Parathyroid adenoma (tissue), 2 donors: ENCODE measurements around the gene CD109.
A peak's percentile ranks its signal among the peaks of the same experiment; 100 is the strongest.

Source experiments
- H2AFZ ChIP-seq: fragments of 300-600 bp; sonication (generic); one replicate; pipeline ENCODE4 v1.7.0; 2017; ENCODE audit warnings: antibody characterized with exemption, mild to moderate bottlenecking
- H3K27ac ChIP-seq: fragments of 300-600 bp; sonication (generic); one replicate; pipeline ENCODE4 v1.7.0; 2017
- H3K27me3 ChIP-seq: fragments of 300-600 bp; sonication (generic); one replicate; pipeline ENCODE4 v1.7.0; 2017; ENCODE audit warnings: low read length; ENCODE audit not compliant: control insufficient read depth, insufficient read depth
- H3K36me3 ChIP-seq: fragments of 300-600 bp; sonication (generic); one replicate; pipeline ENCODE4 v1.7.0; 2017; ENCODE audit warnings: low read length; ENCODE audit not compliant: control insufficient read depth, insufficient read depth
- H3K4me1 ChIP-seq: fragments of 300-600 bp; sonication (generic); one replicate; pipeline ENCODE4 v1.7.0; 2017; ENCODE audit warnings: control low read depth
- H3K4me2 ChIP-seq: fragments of 300-600 bp; sonication (generic); one replicate; pipeline ENCODE4 v1.7.0; 2017; ENCODE audit warnings: low read length
- H3K4me3 ChIP-seq: fragments of 300-600 bp; sonication (generic); one replicate; pipeline ENCODE4 v1.7.0; 2017; ENCODE audit warnings: low read depth, low read length
- H3K79me2 ChIP-seq: fragments of 300-600 bp; sonication (generic); one replicate; pipeline ENCODE4 v1.7.0; 2017; ENCODE audit warnings: control low read depth
- H3K9ac ChIP-seq: fragments of 300-600 bp; sonication (generic); one replicate; pipeline ENCODE4 v1.7.0; 2017; ENCODE audit warnings: mild to moderate bottlenecking
- H3K9me3 ChIP-seq: fragments of 300-600 bp; sonication (generic); one replicate; pipeline ENCODE4 v1.7.0; 2017; ENCODE audit warnings: low read length; ENCODE audit not compliant: control insufficient read depth
- TF ChIP-seq, protein P1 (sequence below): fragments of 300-600 bp; sonication (generic); IDR thresholded peaks from one replicate; pipeline ENCODE4 v1.7.0; 2017; ENCODE audit warnings: antibody characterized with exemption, mild to moderate bottlenecking
- donor health status: primary hyperparathyroidism.

The CD109 gene

DNA sequence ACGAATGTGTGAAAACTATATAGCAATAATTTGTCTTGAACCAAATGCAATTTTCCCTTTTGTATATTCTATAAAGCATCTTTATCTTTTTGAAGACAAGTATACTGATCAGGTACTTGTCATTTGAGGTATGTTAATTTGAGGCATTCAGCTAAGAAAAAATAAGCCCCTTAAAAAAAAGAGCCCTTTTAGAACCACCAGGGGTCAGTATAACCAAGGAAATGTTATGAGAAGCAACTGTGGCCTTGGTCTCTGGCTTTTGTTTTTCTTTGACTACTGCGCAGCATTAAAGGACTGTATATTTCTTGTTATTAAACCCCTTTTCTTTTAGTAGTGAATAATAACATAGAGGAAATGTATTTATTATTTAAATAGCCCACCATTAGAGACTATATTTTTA is 43.1 kb downstream of the CD109 start:
- Histone ChIP-seq H3K9ac (no peak overlapping the region), H3K9me3 (no peaks in the 10 kb centered on the region), H3K27me3 (no peaks in the 10 kb centered on the region), H3K4me1 (peaks cover 16% of the 10 kb centered on the region), H3K27ac (no peak overlapping the region), H3K36me3 (no peaks in the 10 kb centered on the region), H3K4me3 (no peak overlapping the region), H2AFZ (no peak overlapping the region), H3K79me2 (peaks cover 52% of the 10 kb centered on the region), H3K4me2 (no peak overlapping the region)
- TF ChIP-seq, protein P1, sequence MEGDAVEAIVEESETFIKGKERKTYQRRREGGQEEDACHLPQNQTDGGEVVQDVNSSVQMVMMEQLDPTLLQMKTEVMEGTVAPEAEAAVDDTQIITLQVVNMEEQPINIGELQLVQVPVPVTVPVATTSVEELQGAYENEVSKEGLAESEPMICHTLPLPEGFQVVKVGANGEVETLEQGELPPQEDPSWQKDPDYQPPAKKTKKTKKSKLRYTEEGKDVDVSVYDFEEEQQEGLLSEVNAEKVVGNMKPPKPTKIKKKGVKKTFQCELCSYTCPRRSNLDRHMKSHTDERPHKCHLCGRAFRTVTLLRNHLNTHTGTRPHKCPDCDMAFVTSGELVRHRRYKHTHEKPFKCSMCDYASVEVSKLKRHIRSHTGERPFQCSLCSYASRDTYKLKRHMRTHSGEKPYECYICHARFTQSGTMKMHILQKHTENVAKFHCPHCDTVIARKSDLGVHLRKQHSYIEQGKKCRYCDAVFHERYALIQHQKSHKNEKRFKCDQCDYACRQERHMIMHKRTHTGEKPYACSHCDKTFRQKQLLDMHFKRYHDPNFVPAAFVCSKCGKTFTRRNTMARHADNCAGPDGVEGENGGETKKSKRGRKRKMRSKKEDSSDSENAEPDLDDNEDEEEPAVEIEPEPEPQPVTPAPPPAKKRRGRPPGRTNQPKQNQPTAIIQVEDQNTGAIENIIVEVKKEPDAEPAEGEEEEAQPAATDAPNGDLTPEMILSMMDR: peak; percentile 87

DNA sequence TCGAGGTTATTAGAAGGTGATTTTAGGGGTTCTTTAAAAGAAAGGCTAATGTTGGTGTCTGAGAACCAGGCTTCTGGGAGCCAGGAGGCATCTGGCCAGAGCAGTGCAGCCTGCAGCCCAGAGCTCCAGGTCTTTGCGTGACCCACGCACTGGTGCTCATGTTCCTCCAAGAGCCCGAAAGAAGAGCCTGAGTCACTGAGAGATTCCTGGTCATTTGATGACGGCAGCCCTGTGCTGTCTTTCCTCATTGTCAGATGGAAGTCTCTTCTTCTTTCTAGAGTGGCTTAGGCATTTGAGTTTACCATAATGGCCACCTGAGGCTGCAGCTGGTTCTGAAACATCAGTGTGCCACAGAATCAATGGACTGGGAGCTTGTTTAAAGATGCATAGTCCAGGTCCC is 46.4 kb downstream of the CD109 start:
- H3K27me3 ChIP-seq: no peaks in the 10 kb centered on the region
- TF ChIP-seq, protein P1: no peak
- no peak overlapping the region for H3K4me2 ChIP-seq
- H3K4me3 ChIP-seq: no peak overlapping the region
- peaks cover 31% of the 10 kb centered on the region for H3K4me1 ChIP-seq
- peaks cover 63% of the 10 kb centered on the region for H3K79me2 ChIP-seq
- no peak overlapping the region for H3K27ac ChIP-seq
- no peaks in the 10 kb centered on the region for H3K9me3 ChIP-seq
- H3K9ac ChIP-seq: no peak overlapping the region
- H2AFZ ChIP-seq: no peak overlapping the region
- no peaks in the 10 kb centered on the region for H3K36me3 ChIP-seq

DNA sequence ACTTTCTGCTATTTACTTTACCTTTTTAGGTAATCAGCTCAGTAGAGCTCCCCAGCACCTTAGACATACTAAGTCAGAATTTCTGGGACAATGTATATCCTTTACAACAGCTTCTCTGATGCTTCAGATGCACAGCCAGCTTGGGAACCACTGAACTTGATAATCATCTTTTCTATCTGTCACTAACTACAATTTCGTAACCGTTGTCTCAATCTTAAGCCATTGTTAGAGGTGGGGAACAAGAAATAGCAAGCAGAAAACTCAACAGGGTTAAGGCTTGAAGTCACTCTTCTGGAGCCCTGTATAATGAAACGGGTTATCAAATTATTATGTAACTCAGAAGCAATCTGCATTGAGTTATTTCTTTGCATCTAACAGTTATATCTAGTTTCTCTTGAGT is 47.1 kb downstream of the CD109 start:
- no peaks in the 10 kb centered on the region for H3K9me3 ChIP-seq
- no peaks in the 10 kb centered on the region for H3K36me3 ChIP-seq
- no peak overlapping the region for H3K27ac ChIP-seq
- no peak overlapping the region for H2AFZ ChIP-seq
- H3K27me3 ChIP-seq: no peaks in the 10 kb centered on the region
- TF ChIP-seq, protein P1: no peak
- peaks cover 30% of the 10 kb centered on the region for H3K4me1 ChIP-seq
- H3K4me2 ChIP-seq: no peak overlapping the region
- H3K9ac ChIP-seq: no peak overlapping the region
- peaks cover 62% of the 10 kb centered on the region for H3K79me2 ChIP-seq
- no peak overlapping the region for H3K4me3 ChIP-seq

DNA sequence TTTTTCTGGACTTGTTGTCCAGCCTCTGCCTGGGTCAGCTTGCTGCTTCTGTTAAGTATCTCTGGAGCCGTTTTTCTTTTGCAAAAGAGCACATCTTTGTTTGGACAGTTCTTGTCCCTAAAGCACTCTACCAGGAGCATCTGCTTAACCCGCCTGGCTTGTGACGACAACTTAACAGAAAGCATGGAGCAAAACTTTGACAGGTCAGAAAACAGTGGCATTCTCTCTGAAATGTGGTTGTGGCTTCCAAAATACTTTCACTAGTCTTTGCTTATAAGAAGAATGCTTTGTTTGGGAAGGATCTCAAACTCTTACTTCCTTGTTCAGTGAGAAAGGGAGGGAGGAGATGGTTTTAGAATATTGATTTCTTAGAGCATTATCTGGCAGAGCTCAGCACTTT is 47.6 kb downstream of the CD109 start:
- H3K9me3 ChIP-seq: no peaks in the 10 kb centered on the region
- no peaks in the 10 kb centered on the region for H3K27me3 ChIP-seq
- H3K36me3 ChIP-seq: no peaks in the 10 kb centered on the region
- TF ChIP-seq, protein P1: no peak
- no peak overlapping the region for H2AFZ ChIP-seq
- no peak overlapping the region for H3K27ac ChIP-seq
- no peak overlapping the region for H3K4me3 ChIP-seq
- H3K79me2 ChIP-seq: peaks cover 62% of the 10 kb centered on the region
- H3K9ac ChIP-seq: no peak overlapping the region
- H3K4me1 ChIP-seq: peaks cover 29% of the 10 kb centered on the region
- H3K4me2 ChIP-seq: no peak overlapping the region

DNA sequence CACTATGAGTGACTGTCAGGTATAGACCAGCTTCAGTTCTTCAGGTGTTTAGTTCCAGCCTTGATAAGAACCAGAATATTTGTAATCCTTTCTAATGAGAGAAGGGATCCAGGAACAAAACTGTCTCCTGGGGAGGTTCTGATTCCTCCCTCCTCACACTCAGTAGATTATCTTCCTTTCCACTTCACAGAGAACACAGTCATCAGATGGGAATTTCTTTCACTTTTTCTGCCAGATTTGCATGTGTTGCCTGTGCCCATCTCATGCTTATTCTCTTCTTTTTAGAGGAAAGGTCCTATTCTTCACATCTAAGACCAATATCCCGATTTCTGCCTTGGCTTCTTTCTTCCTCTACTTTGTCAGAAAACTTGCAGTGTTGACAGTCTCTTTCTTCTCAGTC is 50.8 kb downstream of the CD109 start:
- no peak overlapping the region for H3K27ac ChIP-seq
- TF ChIP-seq, protein P1: no peak
- no peaks in the 10 kb centered on the region for H3K27me3 ChIP-seq
- no peaks in the 10 kb centered on the region for H3K36me3 ChIP-seq
- H3K4me3 ChIP-seq: no peak overlapping the region
- peaks cover 31% of the 10 kb centered on the region for H3K4me1 ChIP-seq
- no peak overlapping the region for H3K9ac ChIP-seq
- no peak overlapping the region for H3K4me2 ChIP-seq
- no peak overlapping the region for H2AFZ ChIP-seq
- H3K79me2 ChIP-seq: peaks cover 50% of the 10 kb centered on the region
- no peaks in the 10 kb centered on the region for H3K9me3 ChIP-seq
